D721Med (cell line): ENCODE measurements around the gene CIDEB.

Source experiments
- DNase-seq: peaks from one replicate; pipeline ENCODE4 v3.0.0; 2011; ENCODE audit warnings: low spot score; ENCODE audit not compliant: insufficient read length
- FAIRE-seq: peaks from 2 replicates; lab custom pipeline; 2011; peaks lifted over from hg19 to GRCh38; lab: Jason Lieb, UNC
- TF ChIP-seq, protein P1 (sequence below): IDR thresholded peaks from 2 replicates; pipeline ENCODE4 v1.5.1; 2012; ENCODE audit warnings: mild to moderate bottlenecking, control low read depth; ENCODE audit not compliant: insufficient read depth; ENCODE audit errors: missing control alignments

The CIDEB gene

DNA sequence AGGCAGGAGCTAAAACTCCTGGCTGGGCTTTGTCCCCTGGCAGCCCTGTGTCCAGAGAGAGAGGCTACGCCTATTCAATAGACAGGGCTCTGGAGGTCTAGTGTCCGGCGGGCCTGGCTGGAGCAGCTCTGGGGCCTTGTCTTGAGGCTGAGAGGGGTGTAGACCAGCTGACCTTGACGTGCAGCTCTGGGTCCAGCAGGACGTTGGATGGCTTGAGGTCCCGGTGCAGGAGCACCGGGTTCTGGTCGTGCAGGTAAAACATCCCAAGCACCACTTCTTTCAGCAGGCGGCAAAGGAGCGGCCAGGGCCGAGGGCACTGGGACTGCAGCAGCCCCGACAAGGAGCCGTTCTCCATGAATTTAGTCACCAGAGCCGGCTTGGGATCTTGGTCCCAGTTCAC lies 31.1 kb upstream of the CIDEB start:
- DNase-seq: no peak
- TF ChIP-seq, protein P1, sequence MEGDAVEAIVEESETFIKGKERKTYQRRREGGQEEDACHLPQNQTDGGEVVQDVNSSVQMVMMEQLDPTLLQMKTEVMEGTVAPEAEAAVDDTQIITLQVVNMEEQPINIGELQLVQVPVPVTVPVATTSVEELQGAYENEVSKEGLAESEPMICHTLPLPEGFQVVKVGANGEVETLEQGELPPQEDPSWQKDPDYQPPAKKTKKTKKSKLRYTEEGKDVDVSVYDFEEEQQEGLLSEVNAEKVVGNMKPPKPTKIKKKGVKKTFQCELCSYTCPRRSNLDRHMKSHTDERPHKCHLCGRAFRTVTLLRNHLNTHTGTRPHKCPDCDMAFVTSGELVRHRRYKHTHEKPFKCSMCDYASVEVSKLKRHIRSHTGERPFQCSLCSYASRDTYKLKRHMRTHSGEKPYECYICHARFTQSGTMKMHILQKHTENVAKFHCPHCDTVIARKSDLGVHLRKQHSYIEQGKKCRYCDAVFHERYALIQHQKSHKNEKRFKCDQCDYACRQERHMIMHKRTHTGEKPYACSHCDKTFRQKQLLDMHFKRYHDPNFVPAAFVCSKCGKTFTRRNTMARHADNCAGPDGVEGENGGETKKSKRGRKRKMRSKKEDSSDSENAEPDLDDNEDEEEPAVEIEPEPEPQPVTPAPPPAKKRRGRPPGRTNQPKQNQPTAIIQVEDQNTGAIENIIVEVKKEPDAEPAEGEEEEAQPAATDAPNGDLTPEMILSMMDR: no peak
- FAIRE-seq: no peak

DNA sequence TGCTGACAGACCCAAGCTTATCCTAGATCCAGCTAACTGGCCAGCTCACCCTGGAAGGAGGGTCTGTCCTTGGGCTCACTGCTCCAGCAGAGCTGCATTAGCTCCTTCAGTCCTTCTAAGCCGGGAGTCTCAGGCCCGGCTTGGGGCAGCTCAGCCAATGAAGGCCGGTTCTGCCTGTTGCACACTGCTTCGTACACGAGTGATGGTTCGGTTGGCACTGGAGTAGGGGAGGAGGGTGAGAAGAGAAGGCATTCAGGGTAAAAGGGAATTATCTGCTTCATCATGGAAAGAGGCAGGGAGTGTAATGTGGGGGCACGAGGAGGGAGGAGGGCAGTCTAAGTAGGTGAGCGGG lies 30.0 kb upstream of the CIDEB start:
- FAIRE-seq (no peak), DNase-seq (no peak)
- TF ChIP-seq, protein P1: no peak

DNA sequence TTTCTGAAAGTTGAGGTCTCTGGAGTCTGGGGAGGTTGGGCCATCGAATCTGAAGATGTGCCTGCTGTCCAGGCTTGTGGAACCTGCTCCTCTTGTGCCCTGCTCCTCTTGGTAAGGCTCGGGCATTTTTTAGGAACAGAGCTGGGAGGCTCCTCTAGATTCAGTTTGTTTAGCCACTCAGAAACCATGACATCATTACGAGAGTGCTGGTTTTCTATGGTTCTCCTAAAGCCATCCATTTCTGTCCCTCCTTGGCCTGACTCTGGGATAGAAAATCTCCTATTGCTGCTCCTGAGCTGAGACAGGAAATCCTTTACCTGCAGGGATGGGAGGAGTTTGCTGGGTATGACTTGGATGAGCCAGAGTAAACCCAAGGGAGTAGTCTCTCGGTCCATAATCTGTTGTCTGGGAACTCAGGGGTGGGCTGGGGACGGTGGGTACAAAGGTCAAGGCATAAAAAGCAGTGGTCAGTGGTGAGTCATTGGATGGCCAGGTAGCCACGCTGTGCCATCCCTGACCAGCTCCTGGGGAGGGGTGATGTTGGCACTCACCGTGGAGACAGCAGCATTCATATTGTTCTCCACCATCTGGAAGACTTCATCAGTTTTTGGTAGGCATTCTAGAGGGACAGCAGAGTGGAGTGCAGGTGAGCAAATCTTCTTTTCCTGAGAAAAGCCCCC lies 29.5 kb upstream of the CIDEB start:
- TF ChIP-seq, protein P1: no peak
- DNase-seq (no peak), FAIRE-seq (no peak)

DNA sequence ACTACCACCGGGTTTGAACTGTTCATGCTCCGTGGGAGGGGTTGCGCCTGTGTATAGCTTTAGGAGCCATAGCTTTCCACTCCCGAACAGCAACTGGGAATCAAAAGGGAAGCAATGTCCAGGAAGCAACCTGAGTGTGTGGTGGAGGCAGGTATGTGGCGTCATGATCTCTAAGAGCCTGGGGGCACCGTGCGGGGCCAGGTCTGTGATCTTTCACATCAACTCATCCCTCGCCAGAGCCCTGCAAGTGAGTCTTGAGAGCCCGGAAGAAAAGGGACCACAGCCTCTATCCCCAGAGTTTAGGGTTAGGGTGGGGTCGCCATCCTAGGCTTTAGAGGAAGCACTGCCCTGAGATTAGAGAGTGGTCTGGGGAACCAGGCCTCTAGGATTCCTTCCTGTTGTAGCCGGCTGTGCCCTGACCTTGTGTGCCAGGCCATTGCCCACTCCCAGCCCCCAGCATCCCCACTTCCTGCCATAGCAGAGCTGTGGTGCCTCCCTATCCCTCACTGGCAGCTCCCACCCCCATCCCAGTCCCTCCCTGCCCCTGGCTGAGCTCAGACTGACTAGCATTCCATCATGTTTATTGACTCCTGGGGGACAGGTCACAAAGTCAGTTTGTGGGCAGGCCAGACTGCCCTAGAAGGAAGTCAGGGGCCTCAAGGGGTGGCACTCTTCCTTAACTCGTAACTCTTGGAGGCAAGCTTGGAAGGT lies 27.8 kb upstream of the CIDEB start:
- DNase-seq (no peak), FAIRE-seq (no peak)
- TF ChIP-seq, protein P1: no peak

DNA sequence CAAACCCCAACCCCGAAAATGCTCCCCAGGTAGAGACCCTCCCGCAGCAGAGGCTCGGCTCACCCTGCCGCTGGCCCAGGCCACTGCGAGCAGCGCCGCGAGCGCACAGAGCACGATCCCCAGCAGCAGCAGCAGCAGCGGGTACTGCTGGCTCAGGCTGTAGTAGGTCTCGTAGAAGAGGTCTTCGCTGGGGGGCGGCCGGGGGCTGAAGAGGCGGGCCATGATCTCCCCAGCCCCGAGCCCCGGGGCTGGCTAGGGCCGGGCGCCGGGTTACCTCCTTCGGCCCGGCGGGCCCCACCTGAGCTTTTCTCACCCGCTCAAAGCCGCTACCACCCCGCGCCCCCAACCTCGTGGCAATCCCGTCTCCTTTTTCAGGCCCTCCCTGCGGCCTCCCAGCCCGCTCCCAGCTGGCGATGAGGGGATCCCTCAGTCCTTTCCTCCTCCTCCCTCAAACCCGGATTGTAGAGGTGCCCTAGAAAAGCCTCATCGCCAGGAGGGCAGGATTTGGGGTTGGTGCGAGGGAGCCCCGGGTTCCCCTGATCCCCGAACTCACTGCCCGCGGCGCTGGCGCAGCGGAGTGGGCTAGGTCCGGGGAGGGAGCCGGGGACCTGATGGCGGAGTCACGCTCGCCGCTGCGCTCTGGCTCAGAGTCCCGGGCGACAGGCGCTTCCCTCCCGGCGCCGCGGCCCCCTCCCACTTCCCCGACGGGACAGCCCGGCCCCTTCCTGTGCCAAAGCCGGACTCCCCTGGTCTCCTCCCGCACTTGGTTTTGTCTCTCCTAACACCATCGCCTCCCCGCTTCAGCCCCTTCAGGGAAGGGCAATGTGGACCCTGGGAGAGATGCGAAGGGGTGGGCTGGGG lies 26.9 kb upstream of the CIDEB start, which contains the start of gene ADCY4:
ADCY4 (minus strand) TSS at position 641 of the 861 bp plus-strand sequence; CDS start at position 222, 419 bp downstream.
- DNase-seq (no peak), FAIRE-seq (no peak)

DNA sequence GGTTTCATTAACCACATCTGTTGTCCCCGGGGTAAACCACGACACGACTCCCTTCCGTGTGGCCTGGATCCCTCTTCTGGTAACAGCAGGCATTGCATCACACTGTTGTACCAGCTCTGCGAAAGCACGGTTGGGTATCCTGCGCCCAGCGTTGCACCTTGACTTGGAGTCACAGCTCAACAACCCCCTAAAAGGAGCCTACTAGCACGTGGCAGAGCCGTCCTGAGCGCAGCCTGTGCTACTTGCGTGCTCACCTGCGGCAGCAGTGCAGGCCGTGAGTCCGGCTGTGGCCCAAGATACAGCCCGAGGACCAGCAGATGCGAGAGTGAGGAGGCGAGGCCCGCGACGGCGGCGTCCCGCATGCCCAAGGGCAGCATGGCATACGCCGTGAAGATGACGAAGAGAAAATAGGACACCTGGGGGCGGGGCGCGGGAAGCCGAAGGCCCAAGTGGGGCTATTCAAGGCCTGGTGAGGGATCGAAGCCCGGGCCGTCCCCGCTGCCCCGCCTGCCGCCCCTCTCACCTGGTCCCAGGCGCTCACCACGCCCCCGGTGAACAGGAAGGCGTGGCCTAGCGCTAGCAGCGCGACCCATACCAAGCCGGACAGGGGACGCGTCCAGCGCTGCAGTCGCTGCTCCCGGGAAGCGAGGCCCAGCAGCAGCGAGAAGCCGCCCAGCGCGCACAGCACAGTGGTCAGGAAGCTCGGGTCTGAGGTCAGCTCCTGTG lies 24.7 kb upstream of the CIDEB start:
- FAIRE-seq: no peak
- TF ChIP-seq, protein P1: peak; percentile 52

More for the DNA sequence above, 26.9 kb upstream of the CIDEB start, which contains the start of gene ADCY4:
- TF ChIP-seq, protein P1: no peak

More for the DNA sequence above, 24.7 kb upstream of the CIDEB start:
- DNase-seq: peak; percentile 84
